HG02623 (cell line): ENCODE measurements around the gene SRP68.

Experiments used
- ATAC-seq: cut with Tn5 transposase; IDR thresholded peaks from one replicate; pipeline ENCODE4 v1.9.1; 2021; ENCODE audit warnings: moderate library complexity; ENCODE audit not compliant: unreplicated experiment

Gene SRP68

GRCh38 chr17:76000755-76001521, 71.4 kb downstream of the SRP68 start, which contains the start of gene CDK3:
TSS of gene CDK3 (plus strand) at chr17:76000855. CDS start at chr17:76001426, 571 bp downstream.
- ATAC-seq = no peak

- ATAC-seq = no peak
Observed at GRCh38 chr17:76000016-76000754, 72.1 kb downstream of the SRP68 start.

DNA sequence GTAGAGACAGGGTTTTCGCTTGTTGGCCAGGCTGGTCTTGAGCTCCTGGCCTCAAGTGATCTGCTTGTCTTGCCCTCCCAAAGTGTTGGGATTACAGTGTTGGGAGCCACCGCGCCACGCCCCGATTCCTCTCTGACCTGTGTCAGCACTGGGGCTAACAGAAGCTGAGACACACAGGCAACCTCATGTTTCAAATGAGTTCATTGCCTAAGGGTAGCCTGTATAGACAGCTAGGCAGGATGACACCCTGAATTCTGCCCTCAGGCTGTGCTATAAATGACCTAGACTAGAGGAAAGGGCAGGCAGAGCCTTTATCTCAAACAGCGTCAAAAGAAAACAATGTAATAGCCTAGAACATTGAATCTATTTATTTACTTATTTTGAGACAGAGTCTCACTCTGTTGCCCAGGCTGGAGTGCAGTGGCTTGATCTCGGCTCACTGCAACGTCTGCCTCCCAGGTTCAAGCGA, 74.0 kb downstream of the SRP68 start:
- ATAC-seq = no peak

GRCh38 chr17:75996665-75997590, 75.4 kb downstream of the SRP68 start:
- ATAC-seq = no peak

DNA sequence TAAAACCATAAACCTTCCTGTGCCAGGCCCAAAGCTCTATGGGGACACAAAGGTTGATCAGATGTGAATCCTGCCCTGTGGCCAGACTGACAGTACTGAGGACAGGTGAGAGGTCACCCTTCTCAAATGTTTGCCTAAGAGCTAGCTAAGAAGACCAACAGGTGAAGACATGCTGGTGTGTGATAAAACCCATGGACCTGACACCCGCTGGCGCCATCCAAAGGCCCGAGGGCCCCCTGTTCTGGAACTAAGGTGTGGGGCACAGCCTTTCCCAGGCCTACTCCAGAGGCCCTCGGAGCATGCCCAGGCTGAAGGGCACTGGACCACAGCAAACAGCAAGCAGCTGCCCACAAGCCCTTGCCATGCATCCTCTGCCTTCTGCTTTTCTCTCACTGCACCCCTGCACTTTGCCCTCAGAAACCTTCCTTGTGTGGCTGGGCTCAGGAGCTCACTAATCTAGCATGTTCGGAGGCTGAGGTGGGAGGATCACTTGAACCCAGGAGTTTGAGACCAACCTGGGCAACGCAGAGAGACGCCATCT, 76.9 kb downstream of the SRP68 start:
- ATAC-seq = no peak

GRCh38 chr17:75994802-75995370, 77.4 kb downstream of the SRP68 start:
- ATAC-seq = no peak

GRCh38 chr17:75991396-75991795, 80.9 kb downstream of the SRP68 start:
- no peak for ATAC-seq
